WTC11 (cell line): ENCODE measurements around the gene ANO4. TPM values are rescaled to one million over a fixed set of nuclear protein-coding genes. Genes with fewer than 3 reads are reported as not detected.

Experiments
- ATAC-seq: fragments of 200-7000 bp; cut with Tn5 transposase; 2 replicates; pipeline ENCODE4 v1.10.0; 2021; ENCODE audit warnings: mild to moderate bottlenecking, moderate library complexity
- CTCF ChIA-PET: fragments of 300-600 bp; sonication (Branson Sonifier 250); formaldehyde crosslinking; loops from one replicate; lab custom pipeline; 2021; ENCODE audit warnings: antibody characterized with exemption; lab: Charles Lee
- POLR2A ChIA-PET: fragments of 350-600 bp; sonication (Branson Sonifier 250); formaldehyde crosslinking; loops from one replicate; lab custom pipeline; 2021; ENCODE audit warnings: antibody characterized with exemption; lab: Charles Lee
- DNase-seq: peaks from one replicate; pipeline ENCODE4 v3.0.0; 2021; ENCODE audit warnings: low spot score
- H3K27ac Mint-ChIP-seq: 2 replicates; pipeline ENCODE4 v1.8.0; 2021; ENCODE audit warnings: mixed read lengths
- H3K27me3 Mint-ChIP-seq: 2 replicates; pipeline ENCODE4 v1.8.0; 2021; ENCODE audit warnings: low read depth, mild to moderate bottlenecking, moderate library complexity, mixed read lengths
- H3K36me3 Mint-ChIP-seq: 2 replicates; pipeline ENCODE4 v1.8.0; 2021; ENCODE audit warnings: mixed read lengths
- H3K4me1 Mint-ChIP-seq: 2 replicates; pipeline ENCODE4 v1.8.0; 2022; ENCODE audit warnings: mixed read lengths
- H3K4me3 Mint-ChIP-seq: 2 replicates; pipeline ENCODE4 v1.8.0; 2021; ENCODE audit warnings: mild to moderate bottlenecking, moderate library complexity, mixed read lengths
- H3K9me3 Mint-ChIP-seq: 2 replicates; pipeline ENCODE4 v1.8.0; 2021; ENCODE audit warnings: mixed read lengths
- ATF3 ChIP-seq: sonication (generic); formaldehyde crosslinking; conservative IDR thresholded peaks from 2 replicates; pipeline ENCODE4 v1.8.1; 2022; ENCODE audit warnings: mild to moderate bottlenecking, missing genetic modification reagents
- CBFB ChIP-seq: sonication (generic); formaldehyde crosslinking; IDR thresholded peaks from 2 replicates; pipeline ENCODE4 v1.8.1; 2022; ENCODE audit warnings: mild to moderate bottlenecking, low read depth, missing genetic modification reagents
- GRHL2 ChIP-seq: fragments of 250-450 bp; sonication (Bioruptor Pico); IDR thresholded peaks from 2 replicates; pipeline ENCODE4 v1.8.0; 2022; ENCODE audit warnings: mild to moderate bottlenecking, moderate library complexity; ENCODE audit not compliant: insufficient replicate concordance, severe bottlenecking
- MXD4 ChIP-seq: fragments of 250-450 bp; sonication (Bioruptor Pico); IDR thresholded peaks from 2 replicates; pipeline ENCODE4 v1.8.0; 2021; ENCODE audit warnings: mild to moderate bottlenecking, moderate library complexity, borderline replicate concordance
- NFATC4 ChIP-seq: fragments of 250-450 bp; sonication (Bioruptor Pico); IDR thresholded peaks from 2 replicates; pipeline ENCODE4 v1.9.0; 2021; ENCODE audit warnings: mild to moderate bottlenecking
- NFYB ChIP-seq: sonication (generic); formaldehyde crosslinking; conservative IDR thresholded peaks from 2 replicates; pipeline ENCODE4 v1.8.0; 2022; ENCODE audit warnings: low read depth, missing genetic modification reagents
- PRRX2 ChIP-seq: fragments of 250-450 bp; sonication (Bioruptor Pico); IDR thresholded peaks from 2 replicates; pipeline ENCODE4 v1.8.0; 2021; ENCODE audit warnings: mild to moderate bottlenecking
- TEAD1 ChIP-seq: sonication (generic); formaldehyde crosslinking; IDR thresholded peaks from 2 replicates; pipeline ENCODE4 v1.8.0; 2022; ENCODE audit warnings: mild to moderate bottlenecking, missing genetic modification reagents
- TEAD4 ChIP-seq: sonication (generic); formaldehyde crosslinking; IDR thresholded peaks from 2 replicates; pipeline ENCODE4 v1.8.0; 2022; ENCODE audit warnings: mild to moderate bottlenecking, missing genetic modification reagents
- ZNF219 ChIP-seq: sonication (generic); formaldehyde crosslinking; IDR thresholded peaks from 2 replicates; pipeline ENCODE4 v1.8.0; 2023; ENCODE audit warnings: missing genetic modification reagents, mild to moderate bottlenecking, borderline replicate concordance
- ZNF423 ChIP-seq: fragments of 250-450 bp; sonication (Bioruptor Pico); IDR thresholded peaks from 2 replicates; pipeline ENCODE4 v2.1.2; 2022; ENCODE audit warnings: mild to moderate bottlenecking, moderate library complexity
- total RNA-seq: library from RNA; stranded (reverse); gene quantifications from 3 replicates; pipeline ENCODE4 v1.2.3, GENCODE V29; 2021
- TF ChIP-seq, protein P1 (sequence below): sonication (generic); formaldehyde crosslinking; IDR thresholded peaks from 2 replicates; pipeline ENCODE4 v1.8.0; 2023; ENCODE audit warnings: mild to moderate bottlenecking, missing genetic modification reagents
- TF ChIP-seq, protein P2 (sequence below): fragments of 250-450 bp; sonication (Bioruptor Pico); conservative IDR thresholded peaks from 2 replicates; pipeline ENCODE4 v1.9.0; 2021; ENCODE audit warnings: mild to moderate bottlenecking
- TF ChIP-seq, protein P3 (sequence below): fragments of 250-450 bp; sonication (Bioruptor Pico); IDR thresholded peaks from 2 replicates; pipeline ENCODE4 v1.9.0; 2021; ENCODE audit warnings: mild to moderate bottlenecking, borderline replicate concordance
- TF ChIP-seq, protein P4 (sequence below): sonication (generic); formaldehyde crosslinking; IDR thresholded peaks from 2 replicates; pipeline ENCODE4 v1.8.0; 2022; ENCODE audit warnings: missing genetic modification reagents

Gene ANO4
- total RNA-seq, 1 experiment from 2014 or later: 2.6 TPM

- TF ChIP-seq, protein P1, sequence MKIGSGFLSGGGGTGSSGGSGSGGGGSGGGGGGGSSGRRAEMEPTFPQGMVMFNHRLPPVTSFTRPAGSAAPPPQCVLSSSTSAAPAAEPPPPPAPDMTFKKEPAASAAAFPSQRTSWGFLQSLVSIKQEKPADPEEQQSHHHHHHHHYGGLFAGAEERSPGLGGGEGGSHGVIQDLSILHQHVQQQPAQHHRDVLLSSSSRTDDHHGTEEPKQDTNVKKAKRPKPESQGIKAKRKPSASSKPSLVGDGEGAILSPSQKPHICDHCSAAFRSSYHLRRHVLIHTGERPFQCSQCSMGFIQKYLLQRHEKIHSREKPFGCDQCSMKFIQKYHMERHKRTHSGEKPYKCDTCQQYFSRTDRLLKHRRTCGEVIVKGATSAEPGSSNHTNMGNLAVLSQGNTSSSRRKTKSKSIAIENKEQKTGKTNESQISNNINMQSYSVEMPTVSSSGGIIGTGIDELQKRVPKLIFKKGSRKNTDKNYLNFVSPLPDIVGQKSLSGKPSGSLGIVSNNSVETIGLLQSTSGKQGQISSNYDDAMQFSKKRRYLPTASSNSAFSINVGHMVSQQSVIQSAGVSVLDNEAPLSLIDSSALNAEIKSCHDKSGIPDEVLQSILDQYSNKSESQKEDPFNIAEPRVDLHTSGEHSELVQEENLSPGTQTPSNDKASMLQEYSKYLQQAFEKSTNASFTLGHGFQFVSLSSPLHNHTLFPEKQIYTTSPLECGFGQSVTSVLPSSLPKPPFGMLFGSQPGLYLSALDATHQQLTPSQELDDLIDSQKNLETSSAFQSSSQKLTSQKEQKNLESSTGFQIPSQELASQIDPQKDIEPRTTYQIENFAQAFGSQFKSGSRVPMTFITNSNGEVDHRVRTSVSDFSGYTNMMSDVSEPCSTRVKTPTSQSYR (CRISPR knock-in tag): no peak
- TF ChIP-seq NFATC4 (no peak), CBFB (CRISPR knock-in tag) (no peak), TEAD4 (CRISPR knock-in tag) (no peak), NFYB (no peak)
- TF ChIP-seq, protein P2, sequence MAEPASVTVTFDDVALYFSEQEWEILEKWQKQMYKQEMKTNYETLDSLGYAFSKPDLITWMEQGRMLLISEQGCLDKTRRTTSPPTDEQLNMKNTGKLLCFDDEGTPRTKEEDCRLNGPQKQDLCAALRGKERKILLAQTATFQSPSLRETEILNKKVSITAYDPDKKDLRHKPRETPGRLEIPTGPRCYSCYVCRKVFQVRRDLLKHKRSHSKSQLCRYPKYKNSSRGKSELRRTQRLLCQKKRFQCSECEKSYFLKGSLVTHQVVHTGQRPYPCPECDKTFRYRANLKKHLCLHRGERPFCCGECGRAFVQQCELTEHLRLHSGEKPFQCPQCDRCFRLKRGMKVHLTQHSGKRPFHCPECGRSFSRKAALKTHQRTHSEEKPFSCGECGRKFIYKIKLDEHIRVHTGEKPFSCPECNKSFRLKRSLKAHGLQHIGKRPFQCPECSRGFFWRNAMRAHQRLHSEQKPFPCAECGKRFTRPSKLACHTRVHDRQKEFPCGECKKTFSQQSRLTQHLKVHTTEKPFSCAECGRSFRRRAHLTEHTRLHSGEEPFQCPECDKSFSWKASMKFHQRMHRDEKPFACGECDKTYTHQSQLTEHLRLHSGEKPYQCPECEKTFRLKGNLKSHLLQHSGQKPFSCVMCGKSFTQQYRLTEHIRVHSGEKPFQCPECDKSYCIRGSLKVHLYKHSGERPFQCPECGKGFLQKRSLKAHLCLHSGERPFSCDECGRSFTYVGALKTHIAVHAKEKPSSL (CRISPR knock-in tag): no peak
- TF ChIP-seq, protein P3, sequence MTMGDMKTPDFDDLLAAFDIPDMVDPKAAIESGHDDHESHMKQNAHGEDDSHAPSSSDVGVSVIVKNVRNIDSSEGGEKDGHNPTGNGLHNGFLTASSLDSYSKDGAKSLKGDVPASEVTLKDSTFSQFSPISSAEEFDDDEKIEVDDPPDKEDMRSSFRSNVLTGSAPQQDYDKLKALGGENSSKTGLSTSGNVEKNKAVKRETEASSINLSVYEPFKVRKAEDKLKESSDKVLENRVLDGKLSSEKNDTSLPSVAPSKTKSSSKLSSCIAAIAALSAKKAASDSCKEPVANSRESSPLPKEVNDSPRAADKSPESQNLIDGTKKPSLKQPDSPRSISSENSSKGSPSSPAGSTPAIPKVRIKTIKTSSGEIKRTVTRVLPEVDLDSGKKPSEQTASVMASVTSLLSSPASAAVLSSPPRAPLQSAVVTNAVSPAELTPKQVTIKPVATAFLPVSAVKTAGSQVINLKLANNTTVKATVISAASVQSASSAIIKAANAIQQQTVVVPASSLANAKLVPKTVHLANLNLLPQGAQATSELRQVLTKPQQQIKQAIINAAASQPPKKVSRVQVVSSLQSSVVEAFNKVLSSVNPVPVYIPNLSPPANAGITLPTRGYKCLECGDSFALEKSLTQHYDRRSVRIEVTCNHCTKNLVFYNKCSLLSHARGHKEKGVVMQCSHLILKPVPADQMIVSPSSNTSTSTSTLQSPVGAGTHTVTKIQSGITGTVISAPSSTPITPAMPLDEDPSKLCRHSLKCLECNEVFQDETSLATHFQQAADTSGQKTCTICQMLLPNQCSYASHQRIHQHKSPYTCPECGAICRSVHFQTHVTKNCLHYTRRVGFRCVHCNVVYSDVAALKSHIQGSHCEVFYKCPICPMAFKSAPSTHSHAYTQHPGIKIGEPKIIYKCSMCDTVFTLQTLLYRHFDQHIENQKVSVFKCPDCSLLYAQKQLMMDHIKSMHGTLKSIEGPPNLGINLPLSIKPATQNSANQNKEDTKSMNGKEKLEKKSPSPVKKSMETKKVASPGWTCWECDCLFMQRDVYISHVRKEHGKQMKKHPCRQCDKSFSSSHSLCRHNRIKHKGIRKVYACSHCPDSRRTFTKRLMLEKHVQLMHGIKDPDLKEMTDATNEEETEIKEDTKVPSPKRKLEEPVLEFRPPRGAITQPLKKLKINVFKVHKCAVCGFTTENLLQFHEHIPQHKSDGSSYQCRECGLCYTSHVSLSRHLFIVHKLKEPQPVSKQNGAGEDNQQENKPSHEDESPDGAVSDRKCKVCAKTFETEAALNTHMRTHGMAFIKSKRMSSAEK (CRISPR knock-in tag): no peak
These were observed 169.5 kb downstream of the ANO4 start (continued) for GRCh38 chr12:100964028-100964427.

GRCh38 chr12:100967189-100967588 is 172.6 kb downstream of the ANO4 start:
- H3K4me1 Mint-ChIP-seq: peaks cover 61% of the 10 kb centered on the region
- DNase-seq (no peak), ATAC-seq (no peak)
- H3K27ac Mint-ChIP-seq: no peak overlapping the region
- TF ChIP-seq GRHL2 (CRISPR knock-in tag) (no peak), PRRX2 (CRISPR knock-in tag) (no peak), ATF3 (CRISPR knock-in tag) (no peak), TEAD1 (no peak), MXD4 (no peak), ZNF219 (CRISPR knock-in tag) (no peak), ZNF423 (CRISPR knock-in tag) (no peak)
- TF ChIP-seq, protein P4, sequence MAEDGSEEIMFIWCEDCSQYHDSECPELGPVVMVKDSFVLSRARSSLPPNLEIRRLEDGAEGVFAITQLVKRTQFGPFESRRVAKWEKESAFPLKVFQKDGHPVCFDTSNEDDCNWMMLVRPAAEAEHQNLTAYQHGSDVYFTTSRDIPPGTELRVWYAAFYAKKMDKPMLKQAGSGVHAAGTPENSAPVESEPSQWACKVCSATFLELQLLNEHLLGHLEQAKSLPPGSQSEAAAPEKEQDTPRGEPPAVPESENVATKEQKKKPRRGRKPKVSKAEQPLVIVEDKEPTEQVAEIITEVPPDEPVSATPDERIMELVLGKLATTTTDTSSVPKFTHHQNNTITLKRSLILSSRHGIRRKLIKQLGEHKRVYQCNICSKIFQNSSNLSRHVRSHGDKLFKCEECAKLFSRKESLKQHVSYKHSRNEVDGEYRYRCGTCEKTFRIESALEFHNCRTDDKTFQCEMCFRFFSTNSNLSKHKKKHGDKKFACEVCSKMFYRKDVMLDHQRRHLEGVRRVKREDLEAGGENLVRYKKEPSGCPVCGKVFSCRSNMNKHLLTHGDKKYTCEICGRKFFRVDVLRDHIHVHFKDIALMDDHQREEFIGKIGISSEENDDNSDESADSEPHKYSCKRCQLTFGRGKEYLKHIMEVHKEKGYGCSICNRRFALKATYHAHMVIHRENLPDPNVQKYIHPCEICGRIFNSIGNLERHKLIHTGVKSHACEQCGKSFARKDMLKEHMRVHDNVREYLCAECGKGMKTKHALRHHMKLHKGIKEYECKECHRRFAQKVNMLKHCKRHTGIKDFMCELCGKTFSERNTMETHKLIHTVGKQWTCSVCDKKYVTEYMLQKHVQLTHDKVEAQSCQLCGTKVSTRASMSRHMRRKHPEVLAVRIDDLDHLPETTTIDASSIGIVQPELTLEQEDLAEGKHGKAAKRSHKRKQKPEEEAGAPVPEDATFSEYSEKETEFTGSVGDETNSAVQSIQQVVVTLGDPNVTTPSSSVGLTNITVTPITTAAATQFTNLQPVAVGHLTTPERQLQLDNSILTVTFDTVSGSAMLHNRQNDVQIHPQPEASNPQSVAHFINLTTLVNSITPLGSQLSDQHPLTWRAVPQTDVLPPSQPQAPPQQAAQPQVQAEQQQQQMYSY: no peak
- peaks cover 3% of the 10 kb centered on the region for H3K27me3 Mint-ChIP-seq
- ChIA-PET CTCF (no interaction called here), POLR2A (no interaction called here)
- H3K4me3 Mint-ChIP-seq: no peak overlapping the region
- peaks cover 6% of the 10 kb centered on the region; the same call in 1 of the 2 replicates for H3K9me3 Mint-ChIP-seq
- H3K36me3 Mint-ChIP-seq: no peaks in the 10 kb centered on the region
